Medulla oblongata (tissue), 1 donor: Measurements from ENCODE around the gene HRH2.
"Not testable (repeated sequence)": the region's sequence is repeated elsewhere in the genome, so short reads cannot be mapped to it uniquely, and the experiment has no call there.

Experiments
- DNase-seq: peaks from one replicate; pipeline ENCODE4 v3.0.0-alpha.2; 2015; ENCODE audit errors: extremely low spot score

HRH2 gene

GRCh38 chr5:175649967-175650366 is 7.9 kb upstream of the HRH2 start:
- no peak for DNase-seq

- DNase-seq: not testable (repeated sequence)
Measured at GRCh38 chr5:175650430-175651205, 7.3 kb upstream of the HRH2 start.

DNA sequence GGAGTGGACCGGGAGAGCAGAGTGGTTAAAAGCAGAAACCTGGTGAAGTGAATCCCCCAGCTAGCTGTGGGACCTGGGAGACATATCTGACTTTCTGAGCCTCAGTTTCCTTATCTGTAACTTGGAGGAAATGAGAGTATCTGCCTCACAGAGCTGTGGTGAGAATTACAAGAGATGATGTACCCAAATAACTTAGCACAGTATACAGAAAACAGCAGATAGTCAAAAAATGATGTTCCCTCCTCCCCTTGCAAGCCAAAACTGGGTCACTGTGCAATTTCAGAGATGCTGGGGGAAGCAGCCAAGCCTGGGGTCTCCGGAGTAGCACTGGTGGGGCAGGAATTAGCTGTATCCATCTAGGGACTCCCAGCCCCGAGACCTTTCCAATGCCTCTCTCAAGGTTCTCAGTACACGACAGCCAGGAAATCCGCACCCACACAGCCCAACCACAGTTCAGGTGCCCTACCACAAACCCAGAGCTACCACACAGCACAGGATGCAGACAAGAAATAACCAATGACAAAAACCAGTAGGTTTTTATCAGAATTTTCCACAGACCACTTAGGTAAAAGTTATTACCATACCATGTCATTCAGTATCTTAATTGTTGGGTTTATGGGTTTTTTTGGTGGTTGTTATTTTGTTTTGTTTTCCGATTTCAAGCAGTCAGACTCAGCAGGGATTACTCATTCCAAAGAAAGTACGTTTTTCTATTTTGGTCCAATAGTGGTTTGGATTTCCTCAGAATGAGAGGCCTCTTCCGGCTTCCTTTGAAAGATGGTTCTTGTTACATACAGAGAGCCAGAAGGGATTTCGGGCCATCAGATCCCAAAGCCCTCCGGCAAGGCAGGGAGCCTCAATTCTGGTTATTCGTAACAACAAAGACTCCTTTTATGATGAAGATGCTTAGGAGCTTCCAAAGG is 4.9 kb upstream of the HRH2 start:
- DNase-seq: peak; percentile 3

- DNase-seq: no peak
Measured at GRCh38 chr5:175653763-175654162, 4.1 kb upstream of the HRH2 start.

GRCh38 chr5:175654339-175654738 is 3.5 kb upstream of the HRH2 start:
- no peak for DNase-seq

DNA sequence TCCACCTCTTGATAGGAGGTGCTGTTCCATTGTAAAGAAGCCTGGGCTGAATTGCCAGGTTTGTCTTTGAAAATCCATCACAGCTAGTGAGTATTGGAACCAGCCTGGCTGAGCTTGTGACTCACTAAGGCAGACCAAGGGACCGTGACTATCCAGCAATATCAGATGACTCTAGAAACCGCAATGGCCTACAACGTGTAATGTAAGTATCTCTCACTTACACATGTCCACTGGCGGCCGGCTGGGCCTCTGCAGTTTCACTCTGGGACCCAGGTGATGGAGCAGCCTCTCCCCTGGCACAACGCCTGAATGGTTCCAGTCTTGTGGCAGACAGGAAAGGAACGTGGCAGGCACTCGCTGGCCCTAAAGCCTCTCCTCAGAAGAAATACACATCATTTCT is 3.1 kb upstream of the HRH2 start:
- no peak for DNase-seq

- DNase-seq: no peak
Measured at GRCh38 chr5:175655411-175655810, 2.5 kb upstream of the HRH2 start.

DNA sequence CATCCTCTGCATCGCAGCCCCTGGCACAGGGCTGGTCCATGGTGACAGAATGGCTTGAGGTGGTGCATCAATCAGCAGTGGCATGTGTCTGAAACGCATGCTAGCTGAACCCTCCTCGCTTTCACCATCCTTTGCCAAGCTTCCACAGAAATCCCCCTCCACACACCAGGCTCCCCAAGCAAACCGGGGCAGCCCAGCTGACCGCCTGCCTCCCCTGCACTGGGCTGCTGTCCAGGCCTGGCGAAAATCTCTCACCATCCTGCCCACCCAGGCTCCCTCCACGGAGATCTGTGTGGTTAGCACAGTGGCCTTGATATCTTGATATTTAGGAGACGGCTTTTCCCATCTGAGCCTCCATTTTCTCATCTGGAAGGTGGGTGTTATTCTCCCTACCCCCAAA is 905 bp upstream of the HRH2 start:
- DNase-seq: no peak

- no peak for DNase-seq
Measured at GRCh38 chr5:175658299-175659145, 651 bp downstream of the HRH2 start.

DNA sequence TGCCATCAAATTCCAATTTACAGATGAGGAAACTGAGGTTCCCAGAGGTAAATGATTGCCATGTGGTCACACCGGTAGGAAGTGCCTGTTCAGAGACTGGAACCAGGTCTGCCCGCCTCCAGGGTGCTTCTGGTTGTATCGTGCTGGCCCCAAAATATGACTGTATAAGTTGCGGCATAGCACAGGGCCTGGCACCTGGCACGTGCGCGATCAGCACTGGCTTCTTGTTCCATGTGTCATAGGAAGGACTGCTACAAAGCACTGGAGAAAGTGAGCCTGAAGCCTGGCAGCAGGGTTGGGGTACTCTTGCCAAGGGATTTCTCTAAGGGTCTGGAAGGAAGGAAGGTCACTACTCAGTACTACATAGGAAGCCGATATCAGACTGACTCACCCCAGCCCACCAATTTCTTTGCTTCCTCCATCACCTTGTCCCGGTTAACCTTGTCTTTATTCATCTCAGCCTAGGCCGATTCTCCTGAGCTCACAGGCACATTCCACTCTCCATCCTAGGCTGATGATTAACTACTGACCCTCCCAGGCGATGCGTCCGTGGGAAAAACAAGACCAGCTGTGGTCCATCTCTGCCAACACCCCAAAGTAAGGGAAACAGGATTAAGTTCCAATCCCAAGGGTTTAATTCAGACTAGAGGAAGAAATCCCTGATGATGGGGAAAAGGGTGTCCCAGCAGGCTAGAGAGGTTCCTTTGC is 1.8 kb downstream of the HRH2 start:
- no peak for DNase-seq

- DNase-seq: no peak
Measured at GRCh38 chr5:175663186-175664184, 5.6 kb downstream of the HRH2 start.

DNA sequence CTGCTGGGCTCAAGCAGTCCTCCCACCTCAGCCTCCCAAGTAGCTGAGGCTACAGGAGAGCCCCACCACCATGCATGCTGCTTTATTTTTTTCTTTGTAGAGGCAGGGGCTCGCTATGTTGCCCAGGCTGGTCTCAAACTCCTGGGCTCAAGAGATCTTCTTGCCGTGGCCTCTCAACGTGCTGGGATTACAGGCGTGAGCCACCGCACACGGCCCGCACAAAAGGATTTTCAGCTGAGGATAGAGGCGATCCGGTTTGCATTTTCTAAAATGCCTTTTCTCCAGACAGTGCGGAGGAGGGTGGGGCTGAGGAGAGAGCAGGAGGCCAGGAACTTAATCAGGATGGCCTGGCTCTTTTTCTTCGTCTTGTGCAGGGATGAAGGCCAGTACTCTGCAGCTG is 6.9 kb downstream of the HRH2 start:
- DNase-seq: no peak

GRCh38 chr5:175666216-175666615 is 8.3 kb downstream of the HRH2 start:
- no peak for DNase-seq

DNA sequence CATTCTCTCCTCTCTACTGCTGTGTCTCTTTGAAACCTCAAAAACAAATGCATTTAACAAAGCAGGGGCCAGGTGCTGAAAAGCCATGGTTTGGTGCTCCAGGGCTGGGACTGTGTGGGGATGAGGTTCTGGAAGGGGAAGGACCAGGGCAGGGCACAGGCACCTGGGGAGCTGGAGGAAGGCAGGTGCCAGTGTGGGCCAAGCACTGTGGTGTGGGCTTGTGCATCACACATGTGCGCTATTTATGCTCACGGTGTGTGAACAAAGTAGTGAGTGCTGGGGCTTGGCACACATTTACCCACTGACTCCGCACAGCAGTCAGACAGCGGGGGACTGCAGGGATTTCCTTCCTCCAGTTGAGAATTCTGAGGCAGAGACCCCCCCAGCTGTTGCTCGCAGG is 10.1 kb downstream of the HRH2 start:
- no peak for DNase-seq

GRCh38 chr5:175670372-175670771 is 12.5 kb downstream of the HRH2 start:
- DNase-seq: no peak

DNA sequence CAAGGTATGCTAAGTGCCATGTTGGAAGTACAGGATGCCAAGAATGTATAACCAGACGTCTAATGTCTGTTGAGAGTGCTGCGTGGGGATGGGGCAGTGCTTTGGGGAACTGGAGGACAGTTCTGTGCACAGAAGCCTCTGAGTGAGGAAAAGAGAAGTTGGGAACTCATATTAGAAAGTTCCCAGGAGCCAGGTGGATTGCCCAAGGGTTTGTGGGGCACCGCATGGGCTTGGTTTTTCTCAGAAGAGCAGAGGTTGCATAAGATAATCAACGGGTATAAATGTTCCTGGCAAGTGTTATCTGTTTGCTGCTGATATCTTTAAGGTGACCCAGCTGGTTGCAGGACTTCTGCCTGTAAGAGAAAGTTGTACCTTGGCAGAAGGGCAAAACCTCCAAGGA is 13.1 kb downstream of the HRH2 start:
- DNase-seq: no peak

DNA sequence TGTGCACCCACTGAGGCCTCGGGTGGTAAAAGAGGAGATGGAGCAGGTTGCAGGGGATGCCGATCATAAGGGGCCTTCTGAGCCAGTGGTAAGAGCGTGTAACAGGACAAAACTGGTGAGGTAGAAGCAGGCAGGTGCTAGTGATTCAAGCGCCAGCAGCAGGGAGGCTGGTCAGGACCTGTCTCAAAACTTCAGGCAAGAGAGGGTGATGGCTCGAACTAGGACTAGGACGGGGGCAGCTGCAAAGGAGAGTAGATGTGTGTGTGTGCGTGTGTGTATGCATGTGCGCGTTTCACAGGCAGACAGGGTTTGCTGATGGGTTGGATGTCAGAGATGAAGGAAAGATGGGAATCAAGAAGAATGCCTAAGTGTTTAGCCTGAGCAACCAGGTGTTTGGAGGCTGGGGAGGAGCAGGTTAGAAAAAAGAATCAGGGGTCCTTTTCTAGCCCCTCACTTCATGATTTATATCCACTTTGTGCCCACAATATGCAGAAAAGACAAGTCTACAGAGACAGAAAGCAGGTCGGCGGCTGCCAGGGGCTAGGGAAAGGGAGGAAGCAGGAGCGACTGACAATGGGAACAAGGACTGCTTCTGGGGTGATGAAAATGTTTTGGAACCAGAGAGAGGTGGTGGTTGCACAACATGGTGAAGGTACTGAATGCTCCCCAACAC is 15.2 kb downstream of the HRH2 start:
- DNase-seq: no peak

DNA sequence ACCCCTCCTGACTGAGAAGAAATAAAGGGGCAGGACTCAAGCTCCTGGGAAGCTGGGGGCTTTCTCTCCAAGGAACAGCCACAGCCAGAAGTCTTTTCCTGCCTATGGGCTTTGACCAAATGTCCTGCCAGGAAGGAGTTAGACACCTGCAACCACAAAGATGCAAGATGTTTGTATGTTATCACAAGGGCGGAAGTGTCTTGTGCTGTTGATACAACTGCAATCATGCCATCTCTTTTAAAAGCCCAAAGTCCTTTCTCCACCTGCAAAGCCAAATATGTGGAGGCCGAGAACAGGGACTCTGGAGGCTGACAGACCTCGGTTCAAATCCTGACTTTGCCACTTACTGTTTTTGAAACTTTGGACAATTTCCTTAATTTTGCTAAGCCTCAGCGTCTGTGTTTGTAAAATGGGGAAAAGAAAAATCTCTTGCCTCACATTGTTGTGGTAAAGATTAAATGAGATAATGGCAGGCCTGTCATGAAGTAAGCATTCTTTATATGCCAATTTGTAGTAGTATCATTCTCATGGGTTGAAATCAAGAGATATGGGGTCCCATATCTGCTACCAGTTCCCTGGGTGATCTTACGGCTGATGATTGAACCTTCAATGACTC is 17.0 kb downstream of the HRH2 start:
- DNase-seq: no peak

DNA sequence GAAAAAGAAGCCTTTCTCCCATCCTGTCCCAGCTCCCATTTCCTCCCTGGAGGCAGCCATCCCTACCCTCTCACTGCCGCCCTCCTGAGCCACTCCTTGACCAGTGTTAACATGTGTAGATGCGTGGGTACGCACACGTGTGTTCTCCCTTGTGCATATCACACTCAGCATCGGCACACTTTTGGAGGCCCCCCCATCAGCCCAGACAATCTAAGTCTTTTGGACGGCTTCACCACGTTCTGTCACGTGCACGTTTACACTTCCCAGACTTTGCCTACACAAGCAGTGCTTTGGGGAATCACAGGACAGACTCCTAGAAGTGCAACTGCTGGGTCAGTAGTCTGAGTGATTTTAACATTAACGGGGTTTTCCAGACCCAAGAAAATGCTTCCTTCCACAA is 18.0 kb downstream of the HRH2 start:
- no peak for DNase-seq
